BJ (cell line): ENCODE measurements around the gene CAMK4. TPM values are rescaled to one million over a fixed set of nuclear protein-coding genes. Genes with fewer than 3 reads are reported as not detected.

ENCODE experiments used
- CTCF ChIA-PET: fragments of 350-600 bp; formaldehyde crosslinking; extraction: SDS; loops from one replicate; lab custom pipeline; 2021; ENCODE audit warnings: antibody characterized with exemption, inconsistent platforms; lab: Yijun Ruan, JAX
- POLR2A ChIA-PET: fragments of 300-600 bp; sonication (Branson Sonifier 250); formaldehyde crosslinking; extraction: SDS; loops from one replicate; lab custom pipeline; 2021; ENCODE audit warnings: antibody characterized with exemption; lab: Charles Lee
- DNase-seq: peaks from one replicate; pipeline ENCODE4 v3.0.0-alpha.2; 2011; ENCODE audit warnings: low read depth
- H3K27me3 ChIP-seq: 2 replicates; pipeline ENCODE4 v1.6.0; 2011; ENCODE audit warnings: low read length; ENCODE audit not compliant: control insufficient read depth, insufficient read depth
- H3K36me3 ChIP-seq: 2 replicates; pipeline ENCODE4 v1.5.1; 2011; ENCODE audit warnings: low read length; ENCODE audit not compliant: control insufficient read depth, insufficient read depth
- H3K4me3 ChIP-seq: 2 replicates; pipeline ENCODE4 v1.5.1; 2011; ENCODE audit warnings: low read depth, mild to moderate bottlenecking, control low read depth, low read length
- CTCF ChIP-seq: IDR thresholded peaks from 2 replicates; pipeline ENCODE4 v1.5.1; 2011; ENCODE audit warnings: low read depth, mild to moderate bottlenecking, control low read depth, inconsistent platforms, low read length, moderate library complexity; ENCODE audit not compliant: insufficient read depth
- polyA plus RNA-seq: library from polyadenylated mRNA; depleted of rRNA; stranded (reverse); fragments of >200 nt; gene quantifications from 2 replicates; pipeline ENCODE4 v1.2.3, GENCODE V29; 2011

The CAMK4 gene
- polyA plus RNA-seq, 1 experiment = 0.78 TPM

- H3K36me3 ChIP-seq = no peaks in the 10 kb centered on the region
- H3K27me3 ChIP-seq = no peaks in the 10 kb centered on the region
- no peak overlapping the region for H3K4me3 ChIP-seq
- no peak for TF ChIP-seq CTCF
- CTCF ChIA-PET = no interaction called here
- POLR2A ChIA-PET = no interaction called here
- no peak for DNase-seq
These were observed 153.1 kb downstream of the CAMK4 start for GRCh38 chr5:111377306-111377705.

- Histone ChIP-seq H3K36me3 (no peaks in the 10 kb centered on the region), H3K27me3 (no peaks in the 10 kb centered on the region), H3K4me3 (no peak overlapping the region)
- no peak for TF ChIP-seq CTCF
- ChIA-PET POLR2A (no interaction called here), CTCF (interaction anchor here (2.1 kb wide), 1 partner anchor 11 kb away, joined by 7 read pairs; no protein-coding TSS in a partner anchor)
- DNase-seq = no peak
These were observed 155.2 kb downstream of the CAMK4 start for GRCh38 chr5:111379391-111379816.

- Histone ChIP-seq H3K27me3 (no peaks in the 10 kb centered on the region), H3K4me3 (no peak overlapping the region), H3K36me3 (no peaks in the 10 kb centered on the region)
- ChIA-PET POLR2A (no interaction called here), CTCF (no interaction called here)
- TF ChIP-seq CTCF = no peak
- no peak for DNase-seq
These were observed 159.2 kb downstream of the CAMK4 start for GRCh38 chr5:111383288-111383970.

GRCh38 chr5:111384220-111384619 is 160.0 kb downstream of the CAMK4 start:
- POLR2A ChIA-PET = interaction anchor here (0.7 kb wide), 1 partner anchor 73 kb away, joined by 3 read pairs; no protein-coding TSS in a partner anchor
- TF ChIP-seq CTCF = no peak
- no peak overlapping the region for H3K4me3 ChIP-seq
- H3K36me3 ChIP-seq = no peaks in the 10 kb centered on the region
- H3K27me3 ChIP-seq = no peaks in the 10 kb centered on the region
- CTCF ChIA-PET = no interaction called here
- no peak for DNase-seq

GRCh38 chr5:111385051-111385450 is 160.9 kb downstream of the CAMK4 start:
- Histone ChIP-seq H3K36me3 (no peaks in the 10 kb centered on the region), H3K4me3 (no peak overlapping the region), H3K27me3 (no peaks in the 10 kb centered on the region)
- no peak for DNase-seq
- no peak for TF ChIP-seq CTCF
- CTCF ChIA-PET = interaction anchor here (0.7 kb wide), 1 partner anchor 16 kb away, joined by 3 read pairs; no protein-coding TSS in a partner anchor
- POLR2A ChIA-PET = interaction anchor here (0.7 kb wide), 1 partner anchor 72 kb away, joined by 3 read pairs; no protein-coding TSS in a partner anchor
